ENCODE data around the gene VDR.
"Not testable (repeated sequence)": the region's sequence is repeated elsewhere in the genome, so short reads cannot be mapped to it uniquely, and the experiment has no call there.

Gene VDR

DNA sequence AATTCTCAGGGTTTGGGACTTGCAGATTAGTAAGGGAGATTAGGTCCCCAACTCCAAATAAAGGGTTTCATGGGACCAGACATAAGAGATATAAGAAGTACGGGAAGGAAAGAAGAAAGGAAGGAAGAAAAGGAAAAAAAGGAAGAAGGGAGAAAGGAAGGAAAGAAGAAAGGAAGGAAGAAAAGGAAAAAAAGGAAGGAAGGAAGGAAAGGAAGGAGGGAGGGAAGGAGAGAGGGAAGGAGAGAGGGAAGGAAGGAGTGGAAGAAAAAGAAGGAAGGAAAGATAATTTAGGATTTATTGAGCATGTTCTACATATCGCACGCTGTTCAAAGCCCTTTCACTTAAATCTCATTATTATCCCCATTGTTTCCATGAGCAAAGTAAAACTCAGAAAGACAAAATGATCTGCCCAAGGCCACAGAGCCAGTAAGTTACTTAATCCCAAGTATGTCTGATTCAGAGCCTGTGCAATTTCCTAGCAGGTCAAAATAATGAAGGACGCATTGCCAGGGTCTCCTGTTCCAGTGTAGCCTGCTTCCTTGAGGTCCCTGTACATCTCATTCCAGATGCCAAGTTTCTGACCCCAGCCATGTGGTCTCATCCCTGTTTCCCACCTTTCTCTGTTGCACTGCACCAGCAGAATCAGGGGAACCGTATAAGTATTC lies 81.2 kb downstream of the VDR start:
- no peak for DNase-seq

DNA sequence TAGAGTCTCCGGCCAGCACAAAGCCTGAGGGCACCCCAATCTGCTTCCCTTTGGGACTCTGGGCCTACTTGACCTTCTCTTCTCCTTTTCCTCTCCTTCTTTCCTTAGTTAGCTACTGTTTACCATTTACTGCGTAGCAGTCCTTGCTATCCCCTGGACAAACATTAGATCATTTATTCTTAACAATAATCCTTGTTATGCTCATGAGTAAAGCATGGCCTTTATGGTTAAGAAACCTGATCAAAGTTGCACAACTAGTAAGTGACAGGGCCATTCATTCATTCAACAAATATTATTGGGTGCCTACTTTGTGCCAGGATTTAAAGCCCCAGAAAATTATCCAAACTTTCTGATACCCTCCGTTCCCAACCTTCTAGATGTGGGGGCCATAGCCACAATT lies 81.9 kb downstream of the VDR start:
- no peak for DNase-seq

DNA sequence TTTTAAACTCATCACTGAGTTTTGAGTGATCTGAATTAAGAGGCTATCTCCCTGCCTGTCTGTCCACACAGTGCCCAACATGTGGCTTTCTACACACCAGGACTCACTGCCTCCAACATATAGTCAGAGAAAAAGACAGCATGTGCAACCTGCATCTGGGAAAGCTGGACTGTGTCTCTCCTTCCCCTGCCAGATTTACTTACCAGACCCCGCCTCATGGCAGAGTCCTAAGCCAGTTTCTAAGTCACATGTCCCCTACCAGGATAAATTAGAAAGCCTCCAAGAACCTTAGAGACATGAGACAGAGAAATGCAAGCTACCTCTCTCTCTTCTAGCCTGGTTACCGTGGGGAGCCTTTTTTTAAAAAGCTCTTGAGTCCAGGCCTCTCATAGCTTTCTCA lies 82.4 kb downstream of the VDR start:
- DNase-seq, result no peak

DNA sequence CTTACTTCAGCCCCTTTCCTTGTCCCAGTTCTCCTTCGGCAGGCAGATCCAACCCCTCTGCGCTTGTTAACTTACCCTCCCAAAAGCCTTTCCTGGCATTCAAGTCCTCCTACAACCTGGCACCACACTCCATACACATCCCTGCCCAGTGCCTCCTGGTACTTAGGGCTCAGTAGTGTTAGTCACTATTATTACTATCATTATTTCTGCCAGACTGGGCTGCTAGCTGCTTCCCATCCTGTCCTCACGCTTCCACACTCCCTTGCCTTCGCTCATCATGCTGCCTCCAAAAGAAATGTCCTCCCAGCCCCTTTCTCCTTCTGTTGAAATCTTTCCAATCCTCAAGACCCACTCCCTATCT lies 83.5 kb downstream of the VDR start:
- DNase-seq, result no peak

DNA sequence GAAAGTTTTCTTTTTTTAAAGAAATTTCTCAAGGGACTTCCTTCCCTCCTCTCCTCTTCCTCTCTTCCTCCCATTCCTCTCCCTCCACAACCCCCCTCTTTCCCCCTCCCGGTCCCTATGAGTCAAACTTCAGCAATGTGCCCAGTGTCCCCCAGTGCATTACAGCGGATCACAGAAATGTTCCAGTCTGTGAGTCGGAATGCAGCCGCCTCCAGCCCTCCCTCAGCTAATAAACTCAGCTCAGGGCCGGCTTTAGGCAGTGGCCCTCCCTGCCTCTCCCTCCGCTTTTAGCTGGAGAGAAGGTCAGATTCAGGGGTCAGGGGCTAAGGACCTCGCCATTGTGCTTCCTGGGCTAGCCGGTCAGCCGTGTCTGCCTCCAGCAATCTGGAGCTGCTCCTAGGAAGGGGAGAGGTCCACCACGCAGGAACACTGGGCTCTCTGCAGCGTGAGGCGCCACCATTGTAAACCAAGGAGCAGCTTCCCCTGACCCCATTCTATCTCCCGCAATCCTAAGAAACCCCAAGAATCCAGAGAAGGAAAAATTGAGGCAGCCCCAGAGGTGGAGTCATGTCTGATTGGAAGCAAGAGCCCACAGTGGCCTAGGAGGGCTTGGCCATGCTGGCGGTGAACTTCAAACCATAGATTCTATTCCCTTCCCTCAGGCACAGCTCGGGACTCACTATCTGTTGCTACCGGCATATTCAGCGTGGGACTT lies 84.0 kb downstream of the VDR start:
- no peak for DNase-seq

DNA sequence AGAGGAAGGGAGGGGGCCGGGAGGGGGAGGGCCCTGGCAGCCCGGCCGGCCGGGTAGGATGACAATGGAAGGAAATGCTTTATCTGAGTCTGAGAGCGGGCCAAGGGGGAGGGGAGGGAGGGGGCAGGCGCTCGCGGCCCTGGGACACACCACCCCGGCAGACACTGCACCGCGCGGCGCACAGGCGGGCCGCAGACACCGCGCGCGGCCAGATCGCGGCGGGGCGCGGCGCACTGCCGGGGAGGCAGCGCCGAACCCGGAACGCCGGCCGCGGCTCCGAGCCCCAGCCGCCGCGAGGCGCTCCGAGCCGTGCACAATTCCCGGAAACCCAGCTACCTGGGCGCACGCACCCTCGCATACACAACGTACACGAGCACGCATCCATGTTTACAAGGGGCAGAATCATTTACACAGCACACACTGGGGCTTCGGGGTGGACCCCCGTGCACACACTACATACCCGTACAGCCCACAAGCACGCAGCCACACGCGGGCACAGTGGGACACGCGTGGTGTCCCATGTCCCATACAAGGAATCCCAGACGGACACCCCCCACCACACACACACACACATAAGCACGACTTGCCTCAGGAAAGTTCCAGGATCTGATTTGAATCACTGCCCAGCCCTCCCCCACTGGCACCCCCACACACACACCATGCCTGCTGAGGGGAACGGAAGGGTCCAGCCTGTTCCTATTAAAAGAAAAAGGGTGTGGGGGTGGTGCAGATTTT lies 84.7 kb downstream of the VDR start, which contains the start of gene HDAC7:
Gene HDAC7, minus strand, starts transcription at position 8 of the 735 bp plus-strand sequence. CDS start 118 bp downstream, outside the sequence.
- peak; percentile 56 for DNase-seq

DNA sequence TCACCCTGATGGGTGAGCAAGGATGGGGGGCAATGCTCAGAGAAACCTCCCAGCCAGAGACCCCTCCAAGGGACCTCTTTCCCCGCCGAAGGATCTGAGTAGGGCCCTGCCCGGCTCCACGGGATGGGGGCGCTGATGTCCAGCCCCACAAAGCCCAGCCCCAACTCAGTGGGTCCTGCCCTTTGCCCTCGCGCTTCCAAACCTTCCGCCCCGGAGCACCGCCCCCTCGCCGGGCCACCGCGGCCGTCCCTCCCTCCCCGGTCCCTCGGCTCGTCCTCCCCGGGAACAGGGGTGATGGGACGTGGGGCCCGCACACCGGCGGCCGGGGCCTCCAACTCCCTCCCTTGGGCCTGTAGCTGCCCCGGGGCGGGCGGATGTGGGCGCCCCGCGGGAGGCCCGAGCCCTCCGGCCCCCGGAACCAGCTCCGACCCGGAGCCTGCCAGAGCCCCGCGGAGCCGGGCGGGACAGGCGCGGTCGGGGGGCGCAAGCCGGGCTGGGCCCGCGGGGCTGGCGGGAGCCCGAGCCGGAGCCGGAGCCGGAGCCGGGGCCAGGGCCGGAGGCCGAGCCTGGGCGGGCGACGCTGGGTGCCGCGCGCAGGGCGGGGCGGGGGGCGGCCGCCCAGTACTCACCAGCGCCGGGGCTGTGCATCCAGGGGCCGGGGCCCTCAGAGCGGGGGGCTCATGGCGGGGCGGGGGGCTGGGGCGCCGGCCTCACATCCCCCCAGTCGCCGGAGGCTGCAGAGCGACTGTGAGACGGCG lies 85.5 kb downstream of the VDR start:
- DNase-seq, result no peak

DNA sequence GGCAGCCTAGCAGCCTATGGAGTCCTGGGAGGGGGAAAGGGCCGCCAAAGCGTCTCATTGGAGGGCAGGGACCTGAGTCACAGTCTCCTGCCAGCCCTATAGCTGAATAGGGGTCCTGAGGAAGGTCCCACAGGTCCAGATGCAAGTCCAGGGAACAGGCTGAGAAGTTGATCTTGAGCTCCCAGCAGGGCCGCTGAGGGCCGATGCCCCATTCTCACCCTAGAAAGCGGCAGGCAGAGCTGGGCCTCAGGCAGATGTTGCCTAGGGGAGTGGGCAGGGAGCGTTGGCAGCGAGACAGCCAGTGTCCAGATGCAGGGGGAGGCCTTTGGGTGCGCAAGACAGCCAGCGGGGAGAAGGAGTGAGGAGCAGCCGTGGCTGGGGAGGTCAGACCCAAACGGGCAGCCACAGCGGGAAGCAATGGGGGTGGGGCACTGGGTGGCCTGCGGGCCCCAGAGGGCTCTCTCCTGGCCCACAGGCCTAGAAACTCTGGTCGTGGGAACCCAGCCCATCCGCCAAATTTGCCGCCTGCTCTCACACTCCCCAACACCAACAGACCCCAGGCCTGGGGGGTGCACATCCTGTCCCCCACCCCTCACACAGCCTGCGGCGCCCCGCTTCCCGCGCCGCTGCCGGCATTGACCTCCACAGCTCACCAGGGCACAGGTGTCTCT lies 86.2 kb downstream of the VDR start:
- DNase-seq, result no peak

DNA sequence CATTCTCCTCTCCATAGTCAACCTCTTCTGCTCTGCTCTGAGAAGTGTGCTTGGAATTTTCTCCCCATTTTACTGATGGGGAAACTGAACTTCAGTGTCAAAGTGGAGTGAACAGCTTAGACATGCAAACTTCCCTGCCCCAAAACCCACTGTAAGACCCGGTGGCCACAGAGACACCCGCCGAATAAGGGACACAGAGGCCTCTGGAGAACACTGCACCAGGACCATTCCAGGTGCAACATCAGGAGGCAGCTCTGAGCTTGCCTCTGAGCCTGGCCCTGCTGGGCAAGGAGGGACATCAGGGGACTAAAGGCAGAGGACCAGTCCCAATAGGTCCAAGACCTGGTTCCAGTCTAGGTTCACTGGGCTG lies 86.8 kb downstream of the VDR start:
- no peak for DNase-seq

DNA sequence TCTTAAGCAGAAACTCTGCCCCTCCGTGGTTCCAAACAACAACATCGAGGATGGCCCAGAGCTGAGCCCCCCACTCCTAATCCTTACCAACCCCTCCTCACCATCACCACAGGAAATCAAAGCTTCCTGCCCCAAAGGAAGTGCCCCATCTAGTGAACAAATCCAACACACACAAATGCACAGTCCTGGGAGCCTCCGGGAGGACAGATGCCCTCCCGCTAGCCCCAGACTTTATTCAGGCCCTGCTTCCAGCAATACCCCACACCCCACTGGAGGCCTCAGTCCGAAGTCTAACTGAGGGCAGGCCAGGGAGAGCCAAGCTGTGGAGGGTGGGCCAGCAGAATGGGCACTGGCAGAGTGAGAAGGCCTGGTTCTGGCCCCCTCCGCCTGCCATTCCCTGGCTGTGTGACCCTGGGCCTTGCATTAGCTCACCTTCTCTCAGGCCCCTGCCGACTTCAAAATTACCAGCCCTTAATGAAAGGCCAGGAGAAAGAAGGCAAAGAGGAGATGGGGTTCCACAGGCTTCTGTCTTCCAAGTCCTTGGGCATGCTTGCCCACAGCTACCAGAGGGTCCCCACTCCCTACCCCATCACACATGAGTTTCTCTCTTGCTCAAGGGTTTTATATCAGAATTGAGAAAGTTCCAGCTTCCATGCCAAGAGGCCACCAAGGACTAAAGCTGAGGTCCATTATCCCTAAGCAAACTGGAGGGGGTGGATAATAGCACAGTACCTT lies 87.4 kb downstream of the VDR start:
- no peak for DNase-seq

DNA sequence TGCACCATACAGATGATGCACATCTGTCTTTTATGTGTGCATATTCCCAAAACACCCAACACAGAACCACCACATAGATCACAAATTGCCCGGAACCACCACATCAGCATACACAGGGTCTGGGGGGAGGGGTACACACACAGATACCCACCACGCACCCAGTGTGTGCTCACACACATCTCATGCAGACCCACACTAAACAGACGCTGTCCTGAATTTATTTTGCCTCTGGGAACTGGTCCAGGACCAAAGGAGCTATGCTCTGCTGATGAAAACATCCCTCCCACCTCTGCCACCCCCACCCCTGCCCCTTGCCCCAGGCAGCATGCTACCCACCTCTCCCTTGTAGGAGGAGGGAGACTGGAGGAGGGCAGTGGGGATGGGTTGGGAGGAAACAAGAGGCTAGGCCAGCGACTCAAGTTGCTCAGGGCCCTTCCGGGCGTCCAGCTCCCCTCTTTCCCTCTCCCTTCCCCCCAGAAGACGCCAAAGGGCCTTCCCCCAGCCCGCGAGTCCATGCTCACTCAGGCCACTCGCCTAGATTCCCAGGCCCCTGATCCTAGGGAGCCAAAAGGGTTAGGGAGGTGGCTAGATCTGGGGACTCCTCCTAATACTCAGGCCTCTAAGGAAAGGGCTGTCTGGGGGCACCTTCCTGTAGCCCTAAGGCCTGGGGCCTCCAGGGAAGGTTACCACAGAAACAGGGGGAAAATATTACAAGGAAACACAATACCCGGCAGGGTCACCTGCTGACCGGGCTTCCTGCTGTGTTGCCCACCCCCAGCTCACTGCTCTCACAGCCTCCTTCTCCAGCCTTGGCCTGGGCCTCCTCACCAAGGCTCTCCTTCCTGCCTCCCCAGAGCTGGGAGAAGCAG lies 88.2 kb downstream of the VDR start:
- no peak for DNase-seq

DNA sequence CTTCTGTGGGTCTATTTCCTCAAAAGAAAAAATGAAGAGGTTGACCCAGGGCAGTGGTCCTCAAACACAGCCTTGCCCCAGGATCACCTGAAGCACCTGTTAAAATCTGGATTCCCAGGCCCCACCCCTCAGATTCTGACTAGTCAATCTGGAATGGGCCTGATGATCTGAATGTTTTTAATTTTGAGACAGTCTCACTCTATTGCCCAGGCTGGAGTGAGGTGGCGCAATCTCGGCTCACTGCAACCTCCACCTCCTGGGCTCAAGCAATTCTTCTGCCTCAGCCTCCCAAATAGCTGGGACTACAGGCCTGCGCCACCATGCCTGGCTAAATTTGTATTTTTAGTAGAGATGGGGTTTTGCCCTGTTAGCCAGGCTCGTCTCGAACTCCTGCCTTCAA lies 89.3 kb downstream of the VDR start:
- DNase-seq, result not testable (repeated sequence)

DNA sequence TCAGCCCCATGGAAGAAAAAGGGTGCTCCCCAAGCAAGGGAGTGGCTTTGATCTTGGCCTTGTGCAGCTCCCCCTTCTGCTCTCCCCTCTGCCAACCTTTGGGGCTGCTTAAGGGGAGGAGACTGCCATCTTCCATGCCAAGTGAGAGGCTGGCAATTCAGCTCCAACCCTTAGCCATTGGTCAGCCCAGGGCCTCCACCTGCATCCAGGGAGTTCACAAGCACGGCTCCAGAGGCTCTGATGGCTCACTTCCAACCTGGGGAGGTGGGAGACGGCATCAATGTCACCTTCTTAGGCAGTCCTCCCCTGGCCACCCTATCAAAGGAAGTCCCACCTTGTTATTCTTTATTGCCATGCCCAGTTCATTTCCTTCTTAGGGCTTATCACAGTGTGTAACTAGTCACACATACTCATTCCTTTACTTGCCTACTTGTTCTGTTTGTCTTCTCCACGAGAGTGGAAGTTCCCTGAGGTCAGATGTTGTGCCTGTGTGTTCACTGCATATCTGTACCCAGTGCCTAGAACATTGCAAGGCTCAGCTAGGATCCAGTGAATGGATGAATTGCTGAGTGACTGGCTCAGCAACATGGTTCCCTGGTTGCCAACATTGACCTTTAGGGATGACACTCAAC lies 90.1 kb downstream of the VDR start:
- no peak for DNase-seq

DNA sequence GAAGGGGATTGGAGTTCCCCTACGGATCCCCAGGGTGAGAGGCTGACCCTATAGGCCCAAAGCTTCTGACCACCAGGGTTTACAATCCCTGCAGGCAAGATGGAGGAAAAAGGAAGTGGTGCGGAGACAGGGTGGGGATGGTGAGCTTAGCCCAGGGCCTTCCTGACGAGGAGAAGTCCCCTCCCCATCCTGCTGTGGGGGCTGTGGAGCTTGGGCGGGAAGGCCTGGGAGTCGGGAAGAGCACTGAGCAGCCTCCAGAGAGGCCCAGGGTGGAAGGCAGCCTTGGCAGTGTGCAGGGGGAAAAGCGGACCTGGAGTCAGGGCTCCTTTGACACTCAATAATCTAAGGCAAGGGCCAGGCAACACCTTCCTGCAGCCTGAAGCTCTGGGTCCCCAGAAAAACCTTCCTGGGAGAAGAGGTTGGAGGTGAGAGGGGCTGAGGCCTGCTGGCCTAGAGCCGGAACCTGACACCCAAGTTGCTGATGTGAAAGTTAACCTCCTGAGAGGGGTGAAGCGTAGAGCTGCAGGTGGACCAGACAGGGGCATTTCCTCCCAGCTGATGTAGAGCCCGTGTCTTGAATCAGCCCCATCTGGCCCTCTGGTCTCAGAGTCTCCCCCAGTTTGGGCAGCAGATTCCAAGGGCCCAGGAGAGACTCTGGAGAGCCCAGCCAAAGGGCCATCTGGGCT lies 91.1 kb downstream of the VDR start:
- no peak for DNase-seq

DNA sequence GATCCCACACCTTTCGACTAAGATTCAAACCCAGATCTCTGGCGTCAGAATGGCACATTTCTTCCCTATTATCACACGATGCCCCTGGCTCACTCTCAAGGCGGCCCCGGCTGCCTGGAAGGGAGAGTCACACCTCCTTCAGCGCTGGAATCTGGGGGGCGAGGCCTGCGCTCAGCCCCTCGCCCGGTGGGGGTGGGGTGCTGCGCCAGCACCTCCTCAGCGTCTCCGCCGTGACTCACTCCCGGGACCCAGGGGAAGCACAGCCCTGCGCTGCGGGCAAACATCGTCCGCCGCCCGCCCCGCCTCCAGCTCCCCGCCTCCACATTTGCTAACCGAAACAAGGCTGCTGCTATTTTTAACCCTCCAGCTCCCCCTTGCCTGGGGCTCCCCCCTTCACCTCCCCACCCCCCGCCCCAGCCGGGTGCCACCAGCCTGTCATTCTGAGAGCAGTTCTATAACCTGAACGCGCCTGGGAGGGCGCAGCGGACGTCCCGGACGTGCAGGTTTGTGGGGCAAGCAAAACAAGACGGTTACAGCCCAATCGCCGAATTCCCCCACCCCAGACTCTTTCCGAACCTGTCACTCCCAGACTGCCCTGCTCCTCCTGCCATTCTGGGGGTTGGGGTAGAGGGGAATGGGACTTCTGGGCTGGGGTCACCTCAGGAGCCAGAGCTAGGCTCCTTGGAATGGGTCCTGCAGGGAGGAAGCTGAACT lies 91.8 kb downstream of the VDR start:
- DNase-seq, result peak; percentile 91

DNA sequence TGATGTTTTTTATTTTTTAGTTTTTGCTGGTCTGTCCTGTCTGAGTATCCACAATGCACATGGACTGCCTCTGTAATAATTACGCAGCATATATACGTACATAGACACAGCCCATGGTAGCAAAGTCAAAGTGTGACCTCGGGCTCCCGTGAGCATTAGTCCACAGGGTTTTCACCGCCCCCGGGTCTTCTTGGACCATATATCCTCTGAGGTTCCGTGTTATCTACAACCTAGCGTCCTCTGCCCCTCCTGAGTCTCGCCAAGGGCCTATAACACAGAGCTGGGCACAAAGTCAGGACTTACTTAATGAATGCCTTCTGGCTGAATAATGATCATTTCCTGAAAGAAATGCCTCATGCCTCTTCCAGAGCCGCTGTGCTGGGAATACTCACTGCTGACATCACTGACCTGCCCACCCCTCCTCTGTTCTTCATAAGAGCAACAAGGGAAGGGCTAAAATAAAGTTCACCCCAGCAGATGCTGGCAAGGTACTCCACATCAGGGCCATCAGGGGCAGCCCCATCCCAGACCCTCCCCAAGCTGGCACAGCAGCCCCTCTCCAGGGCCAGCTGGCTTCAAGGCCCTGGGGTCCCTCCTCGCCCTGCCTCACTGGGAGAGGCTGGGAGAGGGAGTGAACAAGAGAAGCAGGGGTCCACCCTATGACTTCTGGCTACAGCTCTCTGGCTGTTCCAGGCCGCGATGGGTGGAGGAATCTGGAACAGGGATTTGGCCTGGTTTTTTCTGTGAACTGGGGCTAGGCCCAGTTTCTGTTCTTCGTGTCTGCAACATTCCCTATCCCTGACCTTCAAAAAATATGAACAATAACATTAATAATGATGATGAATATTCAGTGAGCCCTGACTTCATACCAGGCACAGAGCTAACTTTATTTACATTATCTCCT lies 93.0 kb downstream of the VDR start:
- DNase-seq, result no peak

DNA sequence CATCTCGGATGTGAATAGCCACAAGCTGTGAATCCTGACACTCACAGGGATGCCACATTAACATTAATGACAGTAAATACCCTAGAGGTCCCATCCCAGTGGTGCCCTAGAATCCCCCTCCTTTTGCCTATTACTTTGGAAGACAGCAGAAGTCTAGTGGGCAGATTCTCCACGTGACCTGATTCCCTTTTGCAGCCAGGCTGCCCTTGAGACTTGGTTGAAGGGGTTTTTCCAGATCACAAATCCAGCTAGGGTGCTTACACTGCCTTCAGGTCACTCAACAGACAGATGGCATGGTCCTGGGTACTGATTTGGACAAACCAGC lies 93.8 kb downstream of the VDR start:
- DNase-seq, result no peak

DNA sequence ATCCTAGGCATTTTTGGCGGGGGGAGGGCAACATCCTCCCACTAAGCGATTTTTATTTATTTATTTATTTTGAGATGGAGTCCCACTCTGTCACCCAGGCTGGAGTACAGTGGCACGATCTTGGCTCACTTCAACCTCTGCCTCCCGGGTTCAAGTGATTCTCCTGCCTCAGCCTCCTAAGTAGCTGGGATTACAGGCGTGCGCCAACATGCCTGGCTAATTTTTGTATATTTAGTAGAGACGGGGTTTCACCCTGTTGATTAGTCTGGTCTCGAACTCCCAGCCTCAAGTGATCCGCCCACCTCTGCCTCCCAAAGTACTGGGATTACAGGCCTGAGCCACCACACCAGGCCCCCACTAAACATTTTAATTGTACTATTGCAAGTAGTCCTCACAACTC lies 95.3 kb downstream of the VDR start:
- DNase-seq, result not testable (repeated sequence)

Data from activated T-cell treated with anti-CD3 and anti-CD28 coated beads for 4 hours (primary cell).